Right renal cortex interstitium (tissue), 3 donors: ENCODE results near the gene INPP5A. TPM values are rescaled to one million over a fixed set of nuclear protein-coding genes. Genes with fewer than 3 reads are reported as not detected.
"Not testable (repeated sequence)": the region's sequence is repeated elsewhere in the genome, so short reads cannot be mapped to it uniquely, and the experiment has no call there.

Source experiments
- DNase-seq, 3 donors: peaks; one replicate each; pipeline ENCODE4 v3.0.0-alpha.2; 2013; ENCODE audit warnings: low read depth in 3 of 3, low spot score in 2 of 3
- polyA plus RNA-seq, 3 donors: library from polyadenylated mRNA; unstranded; fragments of 120-200 nt; gene quantifications; one replicate each; pipeline ENCODE4 v1.2.1, GENCODE V29; 2013; ENCODE audit not compliant: insufficient read length in 3 of 3

The INPP5A gene
- polyA plus RNA-seq, 3 donors, result 35.1 to 36.4 (median 35.4) TPM

- no peak for DNase-seq
These were observed 161.3 kb downstream of the INPP5A start for GRCh38 chr10:132698761-132699391.

- DNase-seq, result no peak
These were observed 162.0 kb downstream of the INPP5A start for GRCh38 chr10:132699411-132700155.

GRCh38 chr10:132700156-132701098 is 162.8 kb downstream of the INPP5A start:
- no peak for DNase-seq

- DNase-seq, result no peak
These were observed 163.7 kb downstream of the INPP5A start for GRCh38 chr10:132701099-132701845.

DNA sequence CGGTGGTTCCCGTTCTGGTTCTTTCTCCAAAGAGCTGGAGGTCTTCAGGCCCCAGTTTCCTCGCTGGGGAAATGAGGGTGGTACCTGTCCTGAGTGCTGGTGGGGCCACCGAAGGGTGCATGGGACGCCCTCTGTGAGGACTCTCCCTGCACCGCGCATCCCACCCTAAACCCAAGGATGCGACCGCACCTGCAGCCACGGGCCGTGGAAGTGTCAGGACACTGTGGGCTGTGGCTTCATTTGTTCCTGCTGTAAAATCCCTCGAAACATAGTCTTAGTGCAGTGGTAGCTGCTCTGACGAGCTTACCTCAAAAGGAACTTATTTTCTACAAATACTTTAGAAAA is 164.2 kb downstream of the INPP5A start:
- no peak for DNase-seq

DNA sequence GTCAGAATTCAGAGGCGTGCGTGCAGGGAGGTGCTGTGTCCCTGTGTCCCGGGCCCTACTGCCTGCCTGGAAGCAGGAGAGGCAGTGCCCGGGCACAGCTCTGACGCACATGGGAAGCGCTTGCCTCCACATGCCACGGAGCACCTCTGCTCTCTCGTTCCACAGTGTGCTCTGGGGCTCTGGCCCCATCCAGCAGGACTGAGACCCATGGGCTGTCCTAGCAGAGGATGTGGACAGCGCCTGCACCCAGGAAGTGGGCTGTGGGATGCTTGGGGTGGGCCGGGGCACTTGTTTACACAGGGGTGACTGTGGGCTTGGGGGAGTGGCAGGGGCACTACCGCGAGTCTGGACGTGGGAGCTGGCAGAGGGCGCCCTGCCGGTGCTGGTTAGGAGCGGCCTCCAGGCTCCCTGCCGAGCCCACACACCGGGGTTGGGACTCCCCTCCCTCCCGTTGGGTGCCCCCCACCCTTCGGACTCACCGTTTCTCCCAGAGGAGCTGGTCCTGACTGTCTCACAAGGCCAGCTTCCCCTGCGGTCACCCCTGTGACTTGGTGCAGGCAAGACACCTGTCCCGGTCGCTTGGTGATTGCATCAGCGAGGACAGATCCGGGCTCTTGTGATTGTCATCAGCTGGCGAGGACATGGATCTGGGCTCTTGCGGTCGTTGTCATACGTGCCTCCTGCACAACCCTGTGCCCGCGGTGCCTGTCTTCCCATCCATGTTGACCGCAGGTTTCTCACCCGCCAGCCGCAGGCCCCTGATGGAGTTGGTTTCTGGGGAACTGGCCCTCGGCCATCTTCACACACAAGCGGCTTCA is 165.2 kb downstream of the INPP5A start:
- no peak for DNase-seq

- DNase-seq, result no peak
These were observed 165.9 kb downstream of the INPP5A start for GRCh38 chr10:132703419-132704007.

- DNase-seq, result no peak
These were observed 166.6 kb downstream of the INPP5A start for GRCh38 chr10:132704008-132704814.

GRCh38 chr10:132704815-132705064 is 167.2 kb downstream of the INPP5A start:
- DNase-seq, result not testable (repeated sequence)

DNA sequence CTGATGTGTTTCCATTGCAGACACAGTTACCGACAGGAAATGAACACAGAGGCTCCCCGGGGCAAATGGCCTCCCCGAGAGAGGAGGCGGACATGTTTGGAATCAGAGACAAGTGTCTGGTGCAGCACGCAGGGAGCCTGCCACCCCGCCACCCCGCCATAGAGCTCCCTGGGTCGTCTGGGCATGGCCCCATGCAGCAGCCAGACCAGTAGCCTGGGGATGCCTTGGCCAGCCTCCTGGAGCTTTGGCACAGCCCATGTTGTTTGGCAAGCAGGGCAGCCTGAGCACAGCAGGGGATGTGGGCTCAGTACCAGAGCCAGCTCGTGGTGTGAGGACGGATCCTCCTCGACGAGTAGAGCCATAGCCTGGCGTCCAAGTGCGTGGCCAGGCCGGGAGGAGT is 167.6 kb downstream of the INPP5A start:
- DNase-seq, result no peak

- no peak for DNase-seq
These were observed 168.4 kb downstream of the INPP5A start for GRCh38 chr10:132705943-132706342.

- DNase-seq, result no peak
These were observed 169.1 kb downstream of the INPP5A start for GRCh38 chr10:132706701-132707100.

- no peak for DNase-seq
These were observed 169.7 kb downstream of the INPP5A start for GRCh38 chr10:132707121-132707775.

DNA sequence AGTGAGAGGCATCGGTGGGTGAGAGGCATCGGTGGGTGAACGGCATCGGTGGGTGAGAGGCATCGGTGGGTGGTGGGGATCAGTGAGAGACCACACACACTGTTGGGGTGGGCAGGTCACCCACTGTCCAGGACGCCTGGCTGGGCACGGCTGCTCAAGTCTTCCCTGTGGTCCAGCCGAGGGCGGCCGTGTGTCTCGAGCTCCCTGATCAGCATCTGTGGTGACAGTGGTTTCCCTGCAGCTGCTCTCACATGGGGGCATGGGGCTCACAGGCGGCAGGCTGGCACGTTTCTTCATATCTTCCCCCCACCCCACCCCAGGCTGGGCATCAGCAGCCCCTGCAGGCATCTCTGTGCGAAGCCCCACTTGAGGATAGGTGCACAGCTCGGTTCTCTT is 170.2 kb downstream of the INPP5A start:
- DNase-seq, result no peak

DNA sequence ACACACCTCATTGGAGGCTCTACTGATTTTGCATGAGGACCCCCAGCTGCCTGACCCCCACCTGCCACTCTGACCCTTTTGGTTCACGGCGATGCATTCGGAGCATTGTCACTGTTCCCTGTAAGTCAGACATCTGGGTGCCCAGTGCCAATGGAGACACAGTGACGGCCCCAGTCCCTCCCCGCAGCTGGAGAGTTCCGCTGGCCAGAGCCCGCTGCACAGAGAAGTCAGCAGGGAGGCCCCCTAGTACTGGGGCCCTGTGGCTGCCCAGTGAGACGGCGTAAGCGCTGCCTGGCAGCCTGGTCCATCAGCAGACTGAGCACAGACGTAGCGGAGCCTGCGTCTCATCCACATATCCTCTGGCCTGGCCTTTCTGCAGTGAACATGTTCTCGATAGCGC is 170.9 kb downstream of the INPP5A start:
- no peak for DNase-seq

- no peak for DNase-seq
These were observed 171.3 kb downstream of the INPP5A start for GRCh38 chr10:132708936-132709335.

DNA sequence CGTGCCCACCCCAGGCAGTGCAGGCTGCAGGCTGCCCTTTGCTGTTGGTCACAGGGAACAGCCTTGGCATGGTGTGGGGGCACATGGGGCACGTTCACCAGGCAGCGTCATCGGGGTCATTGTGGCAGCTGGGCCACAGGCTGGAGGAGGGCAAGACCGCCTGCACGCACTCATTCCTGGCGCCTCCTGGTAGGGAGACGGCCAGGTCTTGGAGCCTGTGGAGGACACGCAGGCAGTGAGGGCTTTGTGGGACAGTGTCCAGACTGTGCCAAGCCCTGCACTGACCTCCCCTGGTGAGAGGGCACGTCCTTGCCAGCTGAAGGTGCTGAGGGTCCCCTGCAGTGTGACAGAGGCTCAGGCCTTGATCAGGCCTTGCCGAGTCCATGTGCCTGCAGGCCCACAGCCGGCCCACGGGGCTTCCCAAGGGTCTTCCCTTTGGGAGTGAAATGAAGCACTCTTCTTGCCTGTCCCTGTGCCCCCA is 171.9 kb downstream of the INPP5A start:
- no peak for DNase-seq

DNA sequence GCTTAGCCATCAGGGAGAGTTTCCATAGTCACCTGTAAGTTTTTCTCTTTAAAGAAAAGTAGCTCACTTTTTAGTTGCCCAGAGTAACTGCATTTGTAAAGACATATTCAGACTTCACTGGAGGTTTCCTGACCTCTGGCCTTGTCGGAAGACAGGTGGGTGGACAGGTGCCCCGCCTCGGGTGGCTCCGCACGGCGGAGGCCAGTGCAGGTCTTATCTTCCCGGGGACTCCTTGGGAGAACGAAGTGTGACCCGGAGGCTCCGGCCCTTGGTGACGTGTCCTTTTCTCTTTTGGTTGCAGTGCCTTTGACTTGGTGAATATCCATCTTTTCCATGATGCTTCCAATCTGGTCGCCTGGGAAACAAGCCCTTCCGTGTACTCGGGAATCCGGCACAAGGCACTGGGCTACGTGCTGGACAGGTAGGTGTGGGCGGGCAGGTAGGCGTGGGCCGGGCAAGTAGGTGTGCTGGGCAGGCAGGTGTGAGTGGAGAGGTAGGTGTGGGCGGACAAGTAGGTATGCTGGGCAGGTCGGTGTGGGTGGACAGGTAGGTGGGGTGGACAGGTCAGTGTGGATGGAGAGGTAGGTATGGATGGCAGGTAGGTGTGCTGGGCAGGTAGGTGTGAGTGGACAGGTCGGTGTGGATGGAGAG is 172.6 kb downstream of the INPP5A start:
- DNase-seq, result no peak
